ENCODE results near the gene PSMB7.

PSMB7 gene

GRCh38 chr9:124321416-124321815, 93.8 kb downstream of the PSMB7 start:
- no peak for DNase-seq (ENCODE audit: low read depth)
- TF ChIP-seq, protein P1, sequence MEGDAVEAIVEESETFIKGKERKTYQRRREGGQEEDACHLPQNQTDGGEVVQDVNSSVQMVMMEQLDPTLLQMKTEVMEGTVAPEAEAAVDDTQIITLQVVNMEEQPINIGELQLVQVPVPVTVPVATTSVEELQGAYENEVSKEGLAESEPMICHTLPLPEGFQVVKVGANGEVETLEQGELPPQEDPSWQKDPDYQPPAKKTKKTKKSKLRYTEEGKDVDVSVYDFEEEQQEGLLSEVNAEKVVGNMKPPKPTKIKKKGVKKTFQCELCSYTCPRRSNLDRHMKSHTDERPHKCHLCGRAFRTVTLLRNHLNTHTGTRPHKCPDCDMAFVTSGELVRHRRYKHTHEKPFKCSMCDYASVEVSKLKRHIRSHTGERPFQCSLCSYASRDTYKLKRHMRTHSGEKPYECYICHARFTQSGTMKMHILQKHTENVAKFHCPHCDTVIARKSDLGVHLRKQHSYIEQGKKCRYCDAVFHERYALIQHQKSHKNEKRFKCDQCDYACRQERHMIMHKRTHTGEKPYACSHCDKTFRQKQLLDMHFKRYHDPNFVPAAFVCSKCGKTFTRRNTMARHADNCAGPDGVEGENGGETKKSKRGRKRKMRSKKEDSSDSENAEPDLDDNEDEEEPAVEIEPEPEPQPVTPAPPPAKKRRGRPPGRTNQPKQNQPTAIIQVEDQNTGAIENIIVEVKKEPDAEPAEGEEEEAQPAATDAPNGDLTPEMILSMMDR (IDR thresholded peaks at IDR 0.05; ENCODE audit: low read length, missing control alignments): no peak
- no peak overlapping the region for H3K4me3 ChIP-seq (replicated peaks; ENCODE audit: low read depth, low read length)

GRCh38 chr9:124320062-124320973, 94.9 kb downstream of the PSMB7 start:
- peak; percentile 71 for DNase-seq (ENCODE audit: low read depth)

DNA sequence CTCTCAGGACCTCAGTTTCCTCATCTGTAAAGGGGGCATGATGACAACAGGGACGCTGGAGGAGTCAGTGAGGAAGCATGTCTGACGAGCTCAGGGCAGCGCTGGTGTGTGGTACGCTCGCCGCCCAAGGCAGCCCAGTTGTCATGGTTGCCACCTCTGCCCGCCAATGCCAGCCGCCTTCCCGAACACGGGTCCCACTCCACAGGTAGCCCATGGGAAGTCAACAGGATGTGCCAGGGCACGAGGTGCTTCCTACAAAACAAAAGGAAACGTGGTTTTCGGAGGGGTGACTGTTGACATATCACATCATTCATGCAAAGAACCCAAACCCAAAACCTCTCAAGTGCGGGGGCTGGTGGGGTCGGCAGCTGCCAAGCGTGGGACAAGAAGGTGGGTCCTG, 99.4 kb downstream of the PSMB7 start:
- TF ChIP-seq, protein P1 (IDR thresholded peaks at IDR 0.05; ENCODE audit: low read length, missing control alignments): no peak
- no peak for DNase-seq (ENCODE audit: low read depth)
- H3K4me3 ChIP-seq (replicated peaks; ENCODE audit: low read depth, low read length): no peak overlapping the region

More at GRCh38 chr9:124320062-124320973, 94.9 kb downstream of the PSMB7 start:
- H3K4me3 ChIP-seq (replicated peaks; ENCODE audit: low read depth, low read length): no peak overlapping the region
- TF ChIP-seq, protein P1 (IDR thresholded peaks at IDR 0.05; ENCODE audit: low read length, missing control alignments): peak; percentile 98

- H3K4me3 ChIP-seq (replicated peaks; ENCODE audit: low read depth, low read length): no peak overlapping the region
- no peak for DNase-seq (ENCODE audit: low read depth)
- TF ChIP-seq, protein P1 (IDR thresholded peaks at IDR 0.05; ENCODE audit: low read length, missing control alignments): no peak
These were observed 101.3 kb downstream of the PSMB7 start for GRCh38 chr9:124313940-124314339.

GRCh38 chr9:124312290-124313265, 102.7 kb downstream of the PSMB7 start:
- TF ChIP-seq, protein P1 (IDR thresholded peaks at IDR 0.05; ENCODE audit: low read length, missing control alignments): no peak
- DNase-seq (ENCODE audit: low read depth): no peak

DNA sequence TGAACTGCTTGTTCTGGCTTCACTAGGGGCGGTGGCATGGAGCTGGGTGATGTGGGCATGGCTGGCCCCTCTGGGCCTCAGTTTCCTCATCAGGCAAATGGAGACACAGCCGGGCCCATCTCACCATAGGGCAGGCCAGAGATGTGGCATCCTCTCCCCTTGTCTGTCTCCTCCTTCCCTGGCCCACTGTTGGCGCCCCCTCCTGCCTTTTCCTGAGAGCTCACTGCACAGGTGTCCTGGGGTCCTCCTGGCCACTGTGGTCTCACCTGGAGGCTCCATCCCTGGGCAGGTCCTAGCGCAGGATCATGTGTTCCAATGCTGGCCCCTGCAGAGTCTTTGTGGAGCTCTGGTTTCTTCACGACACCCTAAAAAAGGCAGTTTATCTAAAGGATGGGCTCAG, 104.0 kb downstream of the PSMB7 start:
- H3K4me3 ChIP-seq (replicated peaks; ENCODE audit: low read depth, low read length): no peak overlapping the region
- TF ChIP-seq, protein P1 (IDR thresholded peaks at IDR 0.05; ENCODE audit: low read length, missing control alignments): no peak
- DNase-seq (ENCODE audit: low read depth): no peak

More at GRCh38 chr9:124312290-124313265, 102.7 kb downstream of the PSMB7 start:
- H3K4me3 ChIP-seq (replicated peaks; ENCODE audit: low read depth, low read length): no peak overlapping the region
